Neural crest cell (in vitro differentiated cells): ENCODE data around the gene SNAP47. TPM values are rescaled to one million over a fixed set of nuclear protein-coding genes. Genes with fewer than 3 reads are reported as not detected.
A peak's percentile ranks its signal among the peaks of the same experiment; 100 is the strongest.

Experiments
- DNase-seq: peaks from one replicate; pipeline ENCODE4 v3.0.0; 2021; ENCODE audit warnings: low read depth, mixed read lengths, low spot score
- H3K27ac Mint-ChIP-seq: one replicate; pipeline ENCODE4 v1.8.0; 2021; ENCODE audit warnings: mild to moderate bottlenecking, mixed read lengths; ENCODE audit not compliant: unreplicated experiment
- H3K27me3 Mint-ChIP-seq: 2 replicates; pipeline ENCODE4 v1.8.0; 2021; ENCODE audit warnings: low read depth, mild to moderate bottlenecking, mixed read lengths
- H3K36me3 Mint-ChIP-seq: 2 replicates; pipeline ENCODE4 v1.8.0; 2021; ENCODE audit warnings: low read depth, mild to moderate bottlenecking, mixed read lengths
- H3K4me1 Mint-ChIP-seq: 2 replicates; pipeline ENCODE4 v1.8.0; 2021; ENCODE audit warnings: mixed read lengths
- H3K4me3 Mint-ChIP-seq: one replicate; pipeline ENCODE4 v1.8.0; 2021; ENCODE audit warnings: mild to moderate bottlenecking, mixed read lengths
- H3K9me3 Mint-ChIP-seq: 2 replicates; pipeline ENCODE4 v1.8.0; 2021; ENCODE audit warnings: mixed read lengths
- CTCF ChIP-seq: fragments of 200-600 bp; sonication (generic); conservative IDR thresholded peaks from 2 replicates; pipeline ENCODE4 v1.5.0; 2021; ENCODE audit warnings: antibody characterized with exemption, mild to moderate bottlenecking
- total RNA-seq: library from RNA; stranded (reverse); gene quantifications from 2 replicates; pipeline ENCODE4 v1.2.1, GENCODE V29; 2021

Gene SNAP47
- total RNA-seq, 1 donor from 2014 or later: 45.3 TPM

- Mint-ChIP-seq H3K9me3 (no peaks in the 10 kb centered on the region), H3K4me3 (no peak overlapping the region), H3K27ac (no peak overlapping the region), H3K36me3 (no peaks in the 10 kb centered on the region), H3K4me1 (peaks cover 5% of the 10 kb centered on the region), H3K27me3 (peaks cover under 1% of the 10 kb centered on the region)
- DNase-seq: no peak
- TF ChIP-seq CTCF: no peak
These were observed 45.1 kb downstream of the SNAP47 start for GRCh38 chr1:227780101-227781044.

- peaks cover under 1% of the 10 kb centered on the region for H3K4me1 Mint-ChIP-seq
- H3K36me3 Mint-ChIP-seq: no peaks in the 10 kb centered on the region
- DNase-seq: no peak
- no peak for TF ChIP-seq CTCF
- H3K4me3 Mint-ChIP-seq: no peak overlapping the region
- peaks cover 11% of the 10 kb centered on the region for H3K27me3 Mint-ChIP-seq
- no peaks in the 10 kb centered on the region for H3K9me3 Mint-ChIP-seq
- H3K27ac Mint-ChIP-seq: no peak overlapping the region
These were observed 46.2 kb downstream of the SNAP47 start for GRCh38 chr1:227781314-227781930.

GRCh38 chr1:227782226-227782625 lies 47.0 kb downstream of the SNAP47 start:
- no peak overlapping the region for H3K4me3 Mint-ChIP-seq
- H3K9me3 Mint-ChIP-seq: no peaks in the 10 kb centered on the region
- no peaks in the 10 kb centered on the region for H3K36me3 Mint-ChIP-seq
- no peak overlapping the region for H3K27ac Mint-ChIP-seq
- no peak for DNase-seq
- no peak for TF ChIP-seq CTCF
- H3K27me3 Mint-ChIP-seq: peaks cover 18% of the 10 kb centered on the region
- no peaks in the 10 kb centered on the region for H3K4me1 Mint-ChIP-seq

- DNase-seq: no peak
- Mint-ChIP-seq H3K27ac (no peak overlapping the region), H3K27me3 (peaks cover 40% of the 10 kb centered on the region), H3K9me3 (no peaks in the 10 kb centered on the region), H3K4me1 (no peaks in the 10 kb centered on the region), H3K4me3 (peak overlapping the region; percentile 71), H3K36me3 (no peaks in the 10 kb centered on the region)
- TF ChIP-seq CTCF: no peak
These were observed 50.0 kb downstream of the SNAP47 start for GRCh38 chr1:227785094-227785804.

GRCh38 chr1:227785805-227786671 lies 50.8 kb downstream of the SNAP47 start:
- TF ChIP-seq CTCF: no peak
- no peak for DNase-seq
- H3K27ac Mint-ChIP-seq: no peak overlapping the region
- H3K36me3 Mint-ChIP-seq: no peaks in the 10 kb centered on the region
- H3K4me1 Mint-ChIP-seq: no peaks in the 10 kb centered on the region
- peaks cover 43% of the 10 kb centered on the region for H3K27me3 Mint-ChIP-seq
- no peaks in the 10 kb centered on the region for H3K9me3 Mint-ChIP-seq
- peak overlapping the region; percentile 71 for H3K4me3 Mint-ChIP-seq
